ENCODE data around the gene KDM7A. TPM values are rescaled to one million over a fixed set of nuclear protein-coding genes. Genes with fewer than 3 reads are reported as not detected.

KDM7A gene
- total and polyA plus RNA-seq, 2 of the 8 experiments (the other 6 are each of a cell fraction or from before 2014, with no cell fraction given), result 2.2 to 12.5 TPM

GRCh38 chr7:140059273-140060242, 117.2 kb downstream of the KDM7A start:
- Histone ChIP-seq H2BK120ac (replicated peaks; ENCODE audit: low read depth, low read length) (no peak overlapping the region), H3K14ac (ENCODE audit: insufficient read length) (no peak overlapping the region), H2AK5ac (ENCODE audit: low read depth, low read length) (no peak overlapping the region), H3K4ac (replicated peaks; ENCODE audit: insufficient read length, low read depth, low read length) (no peak overlapping the region), H3K36me3 (ENCODE audit: control insufficient read depth in 2 of 4, insufficient read depth in 4 of 4, low read length in 3 of 4) (no peaks in the 10 kb centered on the region), H4K91ac (replicated peaks; ENCODE audit: insufficient read length, low read length) (no peak overlapping the region), H3K4me1 (replicated peaks in 1 of 4; ENCODE audit: control insufficient read depth in 3 of 4, insufficient read depth in 4 of 4, low read length in 3 of 4) (peaks cover 0 to 2% (median 0%) of the 10 kb centered on the region in 4 experiments; a peak in 2 of 7 replicates), H3K9ac (replicated peaks in 1 of 4; ENCODE audit: extremely low read depth in 1 of 4, low read depth in 3 of 4, low read length in 3 of 4) (no peak overlapping the region), H3K4me2 (ENCODE audit: insufficient read depth in 1 of 2, low read depth in 2 of 2, low read length in 2 of 2) (no peak overlapping the region), H3K79me1 (ENCODE audit: low read depth, low read length) (no peaks in the 10 kb centered on the region), H3K23ac (ENCODE audit: insufficient read length) (no peak overlapping the region), H4K5ac (ENCODE audit: insufficient read length, low read depth, low read length) (no peak overlapping the region), H2BK5ac (ENCODE audit: low read depth, low read length) (no peak overlapping the region), H2AFZ (ENCODE audit: low read length) (no peak overlapping the region), H3K56ac (replicated peaks; ENCODE audit: insufficient read length, low read depth, low read length) (no peak overlapping the region), H2BK15ac (ENCODE audit: low read length) (no peak overlapping the region), H3K4me3 (ENCODE audit: extremely low read depth in 1 of 4, insufficient read depth in 2 of 4, low read depth in 3 of 4, low read length in 4 of 4) (no peak overlapping the region), H4K20me1 (replicated peaks in 1 of 2; ENCODE audit: control insufficient read depth in 1 of 2, insufficient read depth in 2 of 2, low read length in 2 of 2) (peaks cover 0 to 2% of the 10 kb centered on the region in 2 experiments), H3K27me3 (replicated peaks in 1 of 4; ENCODE audit: control insufficient read depth in 3 of 4, extremely low read depth in 1 of 4, insufficient read depth in 3 of 4, low read length in 3 of 4) (peaks cover 0 to 29% (median 23%) of the 10 kb centered on the region in 4 experiments; a peak in 6 of 7 replicates), H4K8ac (ENCODE audit: extremely low read depth, insufficient read depth, low read length) (no peak overlapping the region), H3K79me2 (ENCODE audit: control insufficient read depth in 1 of 2, insufficient read depth in 2 of 2, low read length in 2 of 2) (no peaks in the 10 kb centered on the region), H3K23me2 (ENCODE audit: low read depth, low read length) (peaks cover 5% of the 10 kb centered on the region; the same call in 1 of the 2 replicates), H3K18ac (ENCODE audit: extremely low read depth, low read length) (no peak overlapping the region), H2BK20ac (ENCODE audit: low read length) (no peak overlapping the region), H3K27ac (ENCODE audit: low read depth, low read length) (no peak overlapping the region), H3K9me3 (ENCODE audit: insufficient read depth in 2 of 2, low read depth in 1 of 2, low read length in 1 of 2) (no peaks in the 10 kb centered on the region), H2BK12ac (ENCODE audit: low read depth, low read length) (no peak overlapping the region)
- WGBS, 2 experiments (ENCODE audit: extremely low coverage in 1 of 2, insufficient coverage in 1 of 2, insufficient read length in 1 of 2, insufficient replicate concordance in 2 of 2, low coverage in 1 of 2, low lambda C conversion rate in 2 of 2, missing lambda C conversion rate in 1 of 2), result 90% methylated on average over 12 of the region's 12 CpGs; no CpG with 5 or more reads in 1 of the 2 experiments
- CTCF ChIA-PET (ENCODE audit: partially characterized antibody), result interaction anchor here (0.8 kb wide), 1 partner anchor 9 kb away, joined by 3 read pairs; no protein-coding TSS in a partner anchor
- POLR2A ChIA-PET (ENCODE audit: partially characterized antibody), result interaction anchor here (1.5 kb wide), 1 partner anchor 8 kb away, joined by 4 read pairs; no protein-coding TSS in a partner anchor
- FAIRE-seq, result no peak
- peak in 1 of 2 experiments; percentile 27 for DNase-seq (ENCODE audit: low read depth in 1 of 2, low spot score in 2 of 2)
- TF ChIP-seq EZH2 (IDR thresholded peaks at IDR 0.05; ENCODE audit: low read depth, low read length, severe bottlenecking) (no peak), GTF2F1 (IDR thresholded peaks at IDR 0.05; ENCODE audit: borderline replicate concordance, low read depth, low read length) (no peak), CEBPB (IDR thresholded peaks at IDR 0.05; ENCODE audit: low read depth, low read length) (no peak), SIRT6 (IDR thresholded peaks at IDR 0.05; ENCODE audit: low read length) (no peak), NANOG (IDR thresholded peaks at IDR 0.05; ENCODE audit: insufficient read depth, low read depth, low read length, poor library complexity, severe bottlenecking) (no peak), NRF1 (IDR thresholded peaks at IDR 0.05; ENCODE audit: low read depth, low read length) (no peak), TAF1 (IDR thresholded peaks at IDR 0.05; ENCODE audit: low read depth, low read length) (no peak), BRCA1 (IDR thresholded peaks at IDR 0.05; ENCODE audit: low read depth, low read length) (no peak), CTBP2 (IDR thresholded peaks at IDR 0.05; ENCODE audit: borderline replicate concordance, insufficient read depth, insufficient read length, low read length) (no peak), BCL11A (IDR thresholded peaks at IDR 0.05; ENCODE audit: low read depth in 2 of 2, low read length in 2 of 2) (no peak), TBP (IDR thresholded peaks at IDR 0.05; ENCODE audit: low read depth, low read length) (no peak)
